HG02610 (cell line): ENCODE data around the gene CCDC102B.
"Not testable (repeated sequence)": the region's sequence is repeated elsewhere in the genome, so short reads cannot be mapped to it uniquely, and the experiment has no call there.

Experiments
- ATAC-seq: cut with Tn5 transposase; IDR thresholded peaks from one replicate; pipeline ENCODE4 v1.9.1; 2021; ENCODE audit warnings: mild to moderate bottlenecking, moderate library complexity; ENCODE audit not compliant: unreplicated experiment

The CCDC102B gene

GRCh38 chr18:68797871-68798270 lies at the start of gene CCDC102B:
TSS of gene CCDC102B (plus strand) at chr18:68798080. CDS start at chr18:68836764, 38,684 bp downstream.
- ATAC-seq, result no peak

GRCh38 chr18:68757126-68757525 lies 40.8 kb upstream of the CCDC102B start:
- ATAC-seq, result no peak

GRCh38 chr18:68759308-68759707 lies 38.6 kb upstream of the CCDC102B start:
- no peak for ATAC-seq

GRCh38 chr18:68763083-68763482 lies 34.8 kb upstream of the CCDC102B start:
- no peak for ATAC-seq

GRCh38 chr18:68764016-68764415 lies 33.9 kb upstream of the CCDC102B start:
- no peak for ATAC-seq

- ATAC-seq, result no peak
Observed at GRCh38 chr18:68766433-68766832, 31.4 kb upstream of the CCDC102B start.

- no peak for ATAC-seq
Observed at GRCh38 chr18:68769461-68769860, 28.4 kb upstream of the CCDC102B start.

- ATAC-seq, result no peak
Observed at GRCh38 chr18:68772268-68772667, 25.6 kb upstream of the CCDC102B start.

- no peak for ATAC-seq
Observed at GRCh38 chr18:68778280-68778886, 19.5 kb upstream of the CCDC102B start.

GRCh38 chr18:68779169-68779568 lies 18.7 kb upstream of the CCDC102B start:
- ATAC-seq, result no peak

GRCh38 chr18:68780802-68781635 lies 16.9 kb upstream of the CCDC102B start:
- ATAC-seq, result no peak

GRCh38 chr18:68783506-68783905 lies 14.4 kb upstream of the CCDC102B start:
- no peak for ATAC-seq

GRCh38 chr18:68784071-68784470 lies 13.8 kb upstream of the CCDC102B start:
- ATAC-seq, result no peak

- not testable (repeated sequence) for ATAC-seq
Observed at GRCh38 chr18:68790290-68790689, 7.6 kb upstream of the CCDC102B start.

- no peak for ATAC-seq
Observed at GRCh38 chr18:68791801-68792200, 6.1 kb upstream of the CCDC102B start.

- no peak for ATAC-seq
Observed at GRCh38 chr18:68793951-68794350, 3.9 kb upstream of the CCDC102B start.

- no peak for ATAC-seq
Observed at GRCh38 chr18:68796936-68797690, 767 bp upstream of the CCDC102B start.

- no peak for ATAC-seq
Observed at GRCh38 chr18:68800075-68800474, 2.2 kb downstream of the CCDC102B start.

- no peak for ATAC-seq
Observed at GRCh38 chr18:68803356-68803755, 5.5 kb downstream of the CCDC102B start.

GRCh38 chr18:68817584-68817983 lies 19.7 kb downstream of the CCDC102B start:
- no peak for ATAC-seq

GRCh38 chr18:68818584-68818983 lies 20.7 kb downstream of the CCDC102B start:
- no peak for ATAC-seq

GRCh38 chr18:68822926-68823325 lies 25.0 kb downstream of the CCDC102B start:
- ATAC-seq, result no peak
